Cardiac muscle cell (in vitro differentiated cells and primary cell): ENCODE measurements around the gene TAOK3. TPM values are rescaled to one million over a fixed set of nuclear protein-coding genes. Genes with fewer than 3 reads are reported as not detected.

Experiments used
- DNase-seq, 2 donors: peaks; one replicate each; pipeline versions ENCODE4 v3.0.0 to v3.0.0-alpha.2; 2010 to 2017; ENCODE audit warnings: low read depth in 1 of 2, low spot score in 1 of 2
- H3K27ac ChIP-seq: fragments of 200-600 bp; sonication (generic); 2 replicates; pipeline ENCODE4 v1.5.1; 2016
- H3K27me3 ChIP-seq: fragments of 200-600 bp; sonication (generic); 2 replicates; pipeline ENCODE4 v1.6.0; 2016; ENCODE audit warnings: control low read depth
- H3K36me3 ChIP-seq: fragments of 200-600 bp; sonication (generic); 2 replicates; pipeline ENCODE4 v1.5.1; 2016; ENCODE audit warnings: control low read depth
- H3K4me1 ChIP-seq: fragments of 200-600 bp; sonication (generic); 2 replicates; pipeline ENCODE4 v1.8.1; 2017; ENCODE audit warnings: low read depth, mild to moderate bottlenecking, mixed run types
- H3K4me3 ChIP-seq: fragments of 200-600 bp; sonication (generic); 2 replicates; pipeline ENCODE4 v1.5.1; 2016; ENCODE audit warnings: mild to moderate bottlenecking
- H3K9me3 ChIP-seq: fragments of 200-600 bp; sonication (generic); 2 replicates; pipeline ENCODE4 v1.5.1; 2017; ENCODE audit warnings: low read depth, mild to moderate bottlenecking, control low read depth
- polyA plus RNA-seq: library from polyadenylated mRNA; unstranded; fragments of >200 nt; fragmentation: Nextera tagmentation; extraction: Ambion mirVana; gene quantifications from 2 replicates; pipeline ENCODE4 v1.2.1, GENCODE V29; 2016
- total RNA-seq: library from RNA; depleted of rRNA; stranded (reverse); fragments of >200 nt; gene quantifications from 2 replicates; pipeline ENCODE4 v1.2.3, GENCODE V29; 2016
- TF ChIP-seq, protein P1 (sequence below): IDR thresholded peaks from 2 replicates; pipeline ENCODE4 v1.5.1; 2012; ENCODE audit warnings: low read depth, mild to moderate bottlenecking, low read length

Gene TAOK3
- total and polyA plus RNA-seq, 2 experiments from 2014 or later = 10.5 to 13.9 TPM

DNA sequence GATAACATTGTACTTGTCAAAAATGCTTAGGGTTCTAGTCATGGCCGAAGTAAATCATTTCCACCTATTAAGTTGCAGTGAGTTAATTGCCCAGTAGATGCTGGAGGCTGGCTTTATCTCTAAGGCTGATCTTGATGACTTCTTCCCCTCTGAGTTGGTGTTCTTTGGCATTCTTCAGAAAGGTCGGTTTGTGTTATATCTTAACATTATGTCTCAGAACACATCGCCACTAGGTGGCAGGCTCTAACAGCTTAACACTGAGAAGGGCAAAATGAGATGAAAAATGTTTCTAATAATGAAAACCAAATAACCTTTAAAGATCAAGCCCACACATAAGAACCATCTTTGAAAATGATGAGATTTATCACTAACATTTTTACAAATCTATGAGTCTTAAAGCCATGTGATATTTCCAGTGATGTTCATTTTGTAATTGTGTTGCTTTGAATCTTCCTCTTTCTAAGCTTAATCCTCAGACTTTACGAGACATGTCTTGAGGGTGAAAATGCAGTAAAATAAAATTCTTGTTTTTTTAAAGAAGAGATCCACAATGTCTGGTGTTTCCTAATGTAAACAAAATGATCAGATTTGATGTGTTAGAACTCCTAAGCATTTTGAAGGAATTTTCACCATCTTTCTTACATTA is 32.3 kb upstream of the TAOK3 start:
- Histone ChIP-seq H3K36me3 (peaks cover 43% of the 10 kb centered on the region), H3K4me1 (no peaks in the 10 kb centered on the region), H3K27me3 (no peaks in the 10 kb centered on the region), H3K27ac (no peak overlapping the region), H3K9me3 (no peaks in the 10 kb centered on the region), H3K4me3 (no peak overlapping the region)
- TF ChIP-seq, protein P1, sequence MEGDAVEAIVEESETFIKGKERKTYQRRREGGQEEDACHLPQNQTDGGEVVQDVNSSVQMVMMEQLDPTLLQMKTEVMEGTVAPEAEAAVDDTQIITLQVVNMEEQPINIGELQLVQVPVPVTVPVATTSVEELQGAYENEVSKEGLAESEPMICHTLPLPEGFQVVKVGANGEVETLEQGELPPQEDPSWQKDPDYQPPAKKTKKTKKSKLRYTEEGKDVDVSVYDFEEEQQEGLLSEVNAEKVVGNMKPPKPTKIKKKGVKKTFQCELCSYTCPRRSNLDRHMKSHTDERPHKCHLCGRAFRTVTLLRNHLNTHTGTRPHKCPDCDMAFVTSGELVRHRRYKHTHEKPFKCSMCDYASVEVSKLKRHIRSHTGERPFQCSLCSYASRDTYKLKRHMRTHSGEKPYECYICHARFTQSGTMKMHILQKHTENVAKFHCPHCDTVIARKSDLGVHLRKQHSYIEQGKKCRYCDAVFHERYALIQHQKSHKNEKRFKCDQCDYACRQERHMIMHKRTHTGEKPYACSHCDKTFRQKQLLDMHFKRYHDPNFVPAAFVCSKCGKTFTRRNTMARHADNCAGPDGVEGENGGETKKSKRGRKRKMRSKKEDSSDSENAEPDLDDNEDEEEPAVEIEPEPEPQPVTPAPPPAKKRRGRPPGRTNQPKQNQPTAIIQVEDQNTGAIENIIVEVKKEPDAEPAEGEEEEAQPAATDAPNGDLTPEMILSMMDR = peak; percentile 72
- DNase-seq = peak; percentile 71 to 76

DNA sequence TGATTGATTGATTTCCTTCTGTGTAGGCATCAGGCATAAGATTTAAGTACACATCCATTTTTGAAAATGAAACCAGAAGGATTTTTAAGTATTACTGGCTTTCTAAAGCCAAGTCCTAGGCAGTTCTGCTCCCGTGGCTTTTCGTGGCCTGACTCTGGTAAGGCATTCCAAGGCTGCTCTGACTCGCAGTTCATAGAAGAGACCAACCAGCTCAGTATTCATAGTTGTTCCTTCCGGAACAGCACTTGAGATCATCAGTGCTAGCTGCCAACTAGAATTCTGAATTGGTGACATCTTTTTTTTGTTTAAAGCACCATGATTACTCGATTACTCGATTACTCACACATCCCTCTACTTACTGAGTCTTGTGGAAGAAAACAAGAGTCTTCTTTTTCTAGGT is 29.5 kb upstream of the TAOK3 start:
- Histone ChIP-seq H3K4me3 (no peak overlapping the region), H3K27ac (no peak overlapping the region), H3K36me3 (peaks cover 51% of the 10 kb centered on the region), H3K9me3 (no peaks in the 10 kb centered on the region), H3K4me1 (no peaks in the 10 kb centered on the region), H3K27me3 (no peaks in the 10 kb centered on the region)
- TF ChIP-seq, protein P1 = no peak
- peak in 1 of 2 donors; percentile 45 for DNase-seq

DNA sequence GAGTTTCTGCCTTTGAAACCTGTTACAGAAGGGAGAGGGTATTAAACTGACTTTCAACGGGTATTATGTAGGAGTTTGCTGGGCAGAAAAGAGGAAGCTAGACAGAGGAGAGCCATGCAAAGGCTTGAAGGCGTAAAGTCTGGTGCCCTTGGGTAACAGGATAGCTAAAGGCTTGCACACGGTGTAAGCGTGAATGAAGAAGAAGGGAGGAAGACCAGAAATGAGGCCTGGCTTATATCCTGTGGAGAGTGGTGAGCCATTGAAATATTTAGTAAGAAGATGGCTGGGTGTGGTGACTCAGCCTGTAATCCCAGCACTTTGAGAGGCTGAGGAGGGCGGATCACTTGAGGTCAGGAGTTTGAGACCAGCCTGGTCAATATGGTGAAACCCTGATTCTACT is 26.2 kb upstream of the TAOK3 start:
- Histone ChIP-seq H3K4me3 (no peak overlapping the region), H3K4me1 (no peaks in the 10 kb centered on the region), H3K27me3 (no peaks in the 10 kb centered on the region), H3K36me3 (peaks cover 48% of the 10 kb centered on the region), H3K9me3 (no peaks in the 10 kb centered on the region), H3K27ac (no peak overlapping the region)
- TF ChIP-seq, protein P1 = no peak
- no peak for DNase-seq

DNA sequence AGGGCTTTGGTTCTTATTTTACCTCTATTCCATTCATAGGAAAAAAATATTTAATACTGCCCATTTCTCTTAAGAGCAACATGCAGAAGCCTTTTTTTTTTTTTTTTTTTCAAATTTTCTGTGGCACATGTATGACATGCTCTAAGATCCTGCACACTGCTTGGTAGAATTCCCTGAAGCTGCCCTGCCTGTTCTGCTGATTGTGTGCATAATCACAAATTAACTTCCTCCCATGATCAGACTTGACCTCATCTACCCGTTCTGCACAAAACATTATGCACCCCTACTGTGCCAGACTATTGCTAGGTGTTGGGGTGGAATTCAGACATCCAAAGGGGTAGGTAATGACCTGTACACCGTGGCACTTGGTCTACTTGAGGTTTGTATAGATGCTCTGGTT is 25.8 kb upstream of the TAOK3 start:
- TF ChIP-seq, protein P1 = no peak
- Histone ChIP-seq H3K36me3 (peaks cover 50% of the 10 kb centered on the region), H3K27ac (no peak overlapping the region)

DNA sequence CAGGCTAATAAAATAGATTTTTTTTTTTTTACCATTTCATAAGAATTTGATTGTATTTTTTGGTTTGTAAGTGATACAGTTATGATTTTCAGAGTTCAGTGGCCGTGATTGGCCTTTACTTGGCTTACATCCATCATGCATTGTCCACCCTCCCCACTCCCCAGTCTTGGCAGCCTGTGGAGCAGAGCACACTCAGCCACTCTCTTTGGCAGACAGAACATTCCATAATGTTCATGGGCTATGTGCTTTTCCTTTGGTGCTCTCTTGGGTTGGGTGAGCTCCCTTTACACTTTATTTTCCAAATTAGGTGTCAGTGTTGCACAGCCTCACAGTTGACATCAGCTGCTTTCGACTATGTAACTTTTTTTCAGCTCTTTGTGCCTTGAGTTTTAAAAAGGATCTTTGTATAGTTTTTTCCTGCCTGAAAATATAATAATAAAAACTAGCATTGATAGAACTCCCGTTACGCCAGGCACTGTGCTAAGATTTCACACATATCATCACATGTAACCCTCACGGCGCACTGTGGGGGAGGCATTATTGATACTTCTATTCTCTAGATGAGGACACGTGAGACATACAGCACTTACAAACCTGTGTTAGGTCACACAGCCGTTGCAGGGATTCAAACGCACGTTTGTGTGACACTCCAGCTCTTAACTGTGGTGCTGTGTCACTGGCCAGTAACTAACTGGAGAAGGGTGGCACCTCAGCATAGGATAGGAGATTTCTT is 25.2 kb upstream of the TAOK3 start:
- no peak overlapping the region for H3K4me3 ChIP-seq
- H3K9me3 ChIP-seq = no peaks in the 10 kb centered on the region
- no peak for DNase-seq
- no peak overlapping the region for H3K27ac ChIP-seq
- H3K36me3 ChIP-seq = peaks cover 47% of the 10 kb centered on the region
- H3K4me1 ChIP-seq = no peaks in the 10 kb centered on the region
- TF ChIP-seq, protein P1 = no peak
- H3K27me3 ChIP-seq = no peaks in the 10 kb centered on the region

More for the DNA sequence above, 25.8 kb upstream of the TAOK3 start:
- no peak overlapping the region for H3K4me3 ChIP-seq
- H3K27me3 ChIP-seq = no peaks in the 10 kb centered on the region
- no peaks in the 10 kb centered on the region for H3K4me1 ChIP-seq
- H3K9me3 ChIP-seq = no peaks in the 10 kb centered on the region
- DNase-seq = no peak
